Measurements from ENCODE around the gene STARD3NL. TPM values are rescaled to one million over a fixed set of nuclear protein-coding genes. Genes with fewer than 3 reads are reported as not detected.

Gene STARD3NL
- total and polyA plus RNA-seq, 10 of the 15 experiments (the other 5 are each of a cell fraction or from before 2014, with no cell fraction given) = 66.1 to 133 (median 85.7) TPM

- TF ChIP-seq CEBPZ (IDR thresholded peaks at IDR 0.05; ENCODE audit: low read depth, low read length) (no peak), RAD51 (IDR thresholded peaks at IDR 0.05) (no peak), CBFB (IDR thresholded peaks at IDR 0.05; ENCODE audit: low read depth) (no peak), ESRRA (IDR thresholded peaks at IDR 0.05; ENCODE audit: low read length) (no peak), MTA3 (IDR thresholded peaks at IDR 0.05; ENCODE audit: borderline replicate concordance, low read length) (no peak), RB1 (IDR thresholded peaks at IDR 0.05; ENCODE audit: borderline replicate concordance) (no peak), FOXK2 (IDR thresholded peaks at IDR 0.05) (no peak)
Measured at GRCh38 chr7:38199154-38199553, 21.1 kb downstream of the STARD3NL start (continued).

GRCh38 chr7:38199782-38200181, 21.7 kb downstream of the STARD3NL start:
- CTCF ChIA-PET = interaction anchor here (1.2 to 11.5 kb wide), 8 partner anchors 12 to 146 kb away, joined by 3 to 114 read pairs (median 6); no protein-coding TSS in a partner anchor
- peaks cover 0 to 7% of the 10 kb centered on the region in 2 experiments; a peak in 2 of 4 replicates for H3K36me3 ChIP-seq (ENCODE audit: control insufficient read depth in 2 of 2, insufficient read depth in 2 of 2, low read length in 1 of 2)
- H2AFZ ChIP-seq (ENCODE audit: control insufficient read depth, low read depth, low read length) = no peak overlapping the region
- H3K9ac ChIP-seq (ENCODE audit: control insufficient read depth, insufficient read depth, low read length) = no peak overlapping the region
- 79% methylated on average over 2 of the region's 2 CpGs for WGBS (ENCODE audit: insufficient coverage, insufficient replicate concordance, low lambda C conversion rate, missing lambda C conversion rate)
- no peak overlapping the region for H3K27ac ChIP-seq (ENCODE audit: control insufficient read depth, insufficient read depth)
- no peak overlapping the region for H3K4me3 ChIP-seq
- peaks cover 51% of the 10 kb centered on the region for H3K79me2 ChIP-seq (ENCODE audit: control insufficient read depth, insufficient read depth, low read length)
- no peaks in the 10 kb centered on the region for H3K9me3 ChIP-seq (replicated peaks; ENCODE audit: control insufficient read depth, insufficient read depth, low read length)
- in situ Hi-C loops (cut with MboI) = loop anchor here (25.0 kb wide), 1 partner anchor 138 kb away; no protein-coding TSS in a partner anchor
- no TSS peak for BruUV-seq (replicated peaks)
- no peaks in the 10 kb centered on the region for H4K20me1 ChIP-seq (ENCODE audit: control insufficient read depth, insufficient read depth)
- DNase-seq (ENCODE audit: low read depth, low spot score) (no peak), ATAC-seq (no peak), FAIRE-seq (no peak)
- H3K4me2 ChIP-seq (ENCODE audit: control insufficient read depth, insufficient read depth) = no peak overlapping the region
- SMC1A ChIA-PET (ENCODE audit: uncharacterized antibody, unreplicated experiment) = interaction anchor here (0.7 to 6.1 kb wide), 8 partner anchors 12 to 136 kb away, joined by 3 to 61 read pairs (median 4); no protein-coding TSS in a partner anchor
- no peaks in the 10 kb centered on the region for H3K4me1 ChIP-seq (ENCODE audit: control insufficient read depth, insufficient read depth, low read length)
- intact Hi-C loops (cut with micrococcal nuclease; ENCODE audit: unreplicated experiment) = no loop called here
- POLR2A ChIA-PET = interaction anchor here (1.5 to 1.6 kb wide), 2 partner anchors 16 to 20 kb away, joined by 3 to 5 read pairs; no protein-coding TSS in a partner anchor
- TF ChIP-seq RFX5 (IDR thresholded peaks at IDR 0.05; ENCODE audit: low read depth, low read length) (no peak), SP1 (IDR thresholded peaks at IDR 0.05; ENCODE audit: low read depth, low read length) (no peak), NFYB (IDR thresholded peaks at IDR 0.05; ENCODE audit: insufficient read depth, low read depth, low read length) (no peak), KAT2A (conservative IDR thresholded peaks at IDR 0.05; ENCODE audit: control insufficient read depth, low read depth, low read length) (no peak), RUNX3 (IDR thresholded peaks at IDR 0.05; ENCODE audit: low read length) (no peak), CHD2 (IDR thresholded peaks at IDR 0.05; ENCODE audit: borderline replicate concordance, low read depth, low read length) (no peak)
- RAD21 ChIA-PET (ENCODE audit: unreplicated experiment) = interaction anchor here (1.5 kb wide), 2 partner anchors 16 to 19 kb away, joined by 4 read pairs; no protein-coding TSS in a partner anchor
- no peaks in the 10 kb centered on the region for H3K27me3 ChIP-seq (replicated peaks in 1 of 2; ENCODE audit: control insufficient read depth in 2 of 2, insufficient read depth in 2 of 2, low read length in 1 of 2)
